ENCODE results near the gene STX1B.
"Not testable (repeated sequence)": the region's sequence is repeated elsewhere in the genome, so short reads cannot be mapped to it uniquely, and the experiment has no call there.

The STX1B gene

GRCh38 chr16:30948667-30949649, 61.5 kb downstream of the STX1B start, which contains the start of gene ORAI3:
Gene ORAI3 (plus strand): TSS chr16:30949068. CDS start chr16:30949290, 222 bp downstream.
- DNase-seq: peak; percentile 81

GRCh38 chr16:30947859-30948666, 62.4 kb downstream of the STX1B start:
- DNase-seq: peak; percentile 93

- no peak for DNase-seq
Measured at GRCh38 chr16:30947541-30947858, 62.9 kb downstream of the STX1B start.

- DNase-seq: no peak
Measured at GRCh38 chr16:30946671-30947540, 63.5 kb downstream of the STX1B start.

- no peak for DNase-seq
Measured at GRCh38 chr16:30944352-30944751, 66.1 kb downstream of the STX1B start.

- DNase-seq: no peak
Measured at GRCh38 chr16:30942426-30942806, 68.0 kb downstream of the STX1B start.

GRCh38 chr16:30941600-30942425, 68.6 kb downstream of the STX1B start:
- DNase-seq: peak; percentile 69

GRCh38 chr16:30939571-30939970, 70.9 kb downstream of the STX1B start:
- not testable (repeated sequence) for DNase-seq
